NT2/D1 (cell line): ENCODE measurements around the gene DRC3.

Experiments used
- DNase-seq: peaks from one replicate; pipeline ENCODE4 v3.0.0-alpha.2; 2011; ENCODE audit warnings: low read depth, low spot score
- H3K27me3 ChIP-seq: 2 replicates; pipeline ENCODE4 v1.6.0; 2011; ENCODE audit warnings: mild to moderate bottlenecking; ENCODE audit not compliant: insufficient read length, insufficient read depth
- H3K36me3 ChIP-seq: 2 replicates; pipeline ENCODE4 v1.6.1; 2011; ENCODE audit warnings: mild to moderate bottlenecking, low read length, mixed read lengths; ENCODE audit not compliant: insufficient read depth, insufficient read length
- H3K4me1 ChIP-seq: 2 replicates; pipeline ENCODE4 v1.5.1; 2011; ENCODE audit not compliant: insufficient read depth, insufficient read length
- H3K4me3 ChIP-seq: 2 replicates; pipeline ENCODE4 v1.5.1; 2011; ENCODE audit warnings: low read depth; ENCODE audit not compliant: insufficient read length
- H3K9ac ChIP-seq: 2 replicates; pipeline ENCODE4 v1.6.0; 2011; ENCODE audit warnings: low read depth; ENCODE audit not compliant: insufficient read length
- H3K9me3 ChIP-seq: 2 replicates; pipeline ENCODE4 v1.5.1; 2011; ENCODE audit warnings: mild to moderate bottlenecking, low read length; ENCODE audit not compliant: insufficient read depth
- SUZ12 ChIP-seq: IDR thresholded peaks from 2 replicates; pipeline ENCODE4 v1.6.1; 2011; ENCODE audit not compliant: insufficient read length, insufficient read depth; ENCODE audit errors: extremely low read depth
- YY1 ChIP-seq: IDR thresholded peaks from 2 replicates; pipeline ENCODE4 v1.6.1; 2011; ENCODE audit not compliant: insufficient read length, insufficient read depth
- ZNF274 ChIP-seq: IDR thresholded peaks from 2 replicates; pipeline ENCODE4 v1.6.1; 2011; ENCODE audit warnings: mild to moderate bottlenecking, low read depth, low read length

Gene DRC3

GRCh38 chr17:17970699-17971430 is 1.8 kb upstream of the DRC3 start:
- no peak for TF ChIP-seq YY1
- no peak for TF ChIP-seq ZNF274
- no peak for TF ChIP-seq SUZ12
- H3K36me3 ChIP-seq = no peaks in the 10 kb centered on the region
- peaks cover 3% of the 10 kb centered on the region for H3K27me3 ChIP-seq
- no peaks in the 10 kb centered on the region for H3K9me3 ChIP-seq
- no peak for DNase-seq
- no peak overlapping the region for H3K4me3 ChIP-seq
- H3K4me1 ChIP-seq = no peaks in the 10 kb centered on the region
- no peak overlapping the region for H3K9ac ChIP-seq

- Histone ChIP-seq H3K9ac (peak overlapping the region; percentile 72), H3K4me1 (no peaks in the 10 kb centered on the region), H3K36me3 (no peaks in the 10 kb centered on the region), H3K9me3 (no peaks in the 10 kb centered on the region), H3K27me3 (peaks cover 3% of the 10 kb centered on the region), H3K4me3 (peak overlapping the region; percentile 60)
- no peak for DNase-seq
- TF ChIP-seq ZNF274 (no peak), YY1 (no peak), SUZ12 (no peak)
Observed at GRCh38 chr17:17971431-17972125, 1.1 kb upstream of the DRC3 start.

GRCh38 chr17:17972952-17973254 is 241 bp downstream of the DRC3 start:
- TF ChIP-seq ZNF274 = no peak
- TF ChIP-seq YY1 = no peak
- TF ChIP-seq SUZ12 = no peak
- peaks cover 3% of the 10 kb centered on the region for H3K4me1 ChIP-seq
- H3K4me3 ChIP-seq = peak overlapping the region; percentile 58
- peak overlapping the region; percentile 50 for H3K9ac ChIP-seq
- no peak for DNase-seq
- H3K27me3 ChIP-seq = peaks cover 3% of the 10 kb centered on the region
- H3K9me3 ChIP-seq = no peaks in the 10 kb centered on the region
- no peaks in the 10 kb centered on the region for H3K36me3 ChIP-seq

- peaks cover 3% of the 10 kb centered on the region for H3K27me3 ChIP-seq
- no peaks in the 10 kb centered on the region for H3K9me3 ChIP-seq
- DNase-seq = no peak
- no peak overlapping the region for H3K4me3 ChIP-seq
- TF ChIP-seq YY1 = no peak
- no peak for TF ChIP-seq SUZ12
- TF ChIP-seq ZNF274 = no peak
- H3K4me1 ChIP-seq = peaks cover 3% of the 10 kb centered on the region
- H3K36me3 ChIP-seq = no peaks in the 10 kb centered on the region
- no peak overlapping the region for H3K9ac ChIP-seq
Observed at GRCh38 chr17:17975436-17975835, 2.8 kb downstream of the DRC3 start.

- Histone ChIP-seq H3K9ac (no peak overlapping the region), H3K36me3 (no peaks in the 10 kb centered on the region), H3K27me3 (no peaks in the 10 kb centered on the region), H3K4me1 (peaks cover 3% of the 10 kb centered on the region), H3K4me3 (no peak overlapping the region), H3K9me3 (no peaks in the 10 kb centered on the region)
- no peak for DNase-seq
- TF ChIP-seq ZNF274 = no peak
Observed at GRCh38 chr17:17976931-17977570, 4.4 kb downstream of the DRC3 start.

GRCh38 chr17:17978481-17979424 is 6.1 kb downstream of the DRC3 start:
- no peaks in the 10 kb centered on the region for H3K36me3 ChIP-seq
- H3K27me3 ChIP-seq = no peaks in the 10 kb centered on the region
- no peak overlapping the region for H3K4me3 ChIP-seq
- TF ChIP-seq SUZ12 (no peak), YY1 (no peak), ZNF274 (no peak)
- no peak overlapping the region for H3K9ac ChIP-seq
- H3K9me3 ChIP-seq = no peaks in the 10 kb centered on the region
- peaks cover 3% of the 10 kb centered on the region for H3K4me1 ChIP-seq
- DNase-seq = no peak

GRCh38 chr17:17979778-17980177 is 7.1 kb downstream of the DRC3 start:
- Histone ChIP-seq H3K4me1 (peaks cover 3% of the 10 kb centered on the region), H3K4me3 (no peak overlapping the region), H3K27me3 (no peaks in the 10 kb centered on the region), H3K9ac (no peak overlapping the region), H3K9me3 (no peaks in the 10 kb centered on the region), H3K36me3 (no peaks in the 10 kb centered on the region)
- no peak for DNase-seq
- no peak for TF ChIP-seq YY1
- no peak for TF ChIP-seq ZNF274
- TF ChIP-seq SUZ12 = no peak
